Prostate gland (tissue), 2 donors: Measurements from ENCODE around the gene FAR2. TPM values are rescaled to one million over a fixed set of nuclear protein-coding genes. Genes with fewer than 3 reads are reported as not detected.

Source experiments
- DNase-seq: peaks from one replicate; pipeline ENCODE4 v3.0.0-alpha.2; 2019; ENCODE audit warnings: low spot score
- H3K27ac ChIP-seq, 2 donors: fragments of 200-600 bp; sonication (generic); 2 replicates each; pipeline ENCODE4 v1.5.1; 2017 to 2019
- H3K27me3 ChIP-seq: fragments of 200-600 bp; sonication (generic); replicated peaks from 2 replicates; pipeline ENCODE4 v1.5.1; 2019; ENCODE audit not compliant: insufficient read depth
- H3K36me3 ChIP-seq, 2 donors: fragments of 200-600 bp; sonication (generic); 1 replicate in 1 of 2; 2 replicates in 1 of 2; pipeline versions ENCODE4 v1.5.1 to v1.8.1; 2017 to 2019
- H3K4me1 ChIP-seq: fragments of 200-600 bp; sonication (generic); replicated peaks from 2 replicates; pipeline ENCODE4 v1.5.1; 2019
- H3K4me3 ChIP-seq, 2 donors: fragments of 200-600 bp; sonication (generic); 2 replicates each; pipeline ENCODE4 v1.5.1; 2017 to 2019
- H3K9me3 ChIP-seq: fragments of 200-600 bp; sonication (generic); 2 replicates; pipeline ENCODE4 v1.5.1; 2017
- POLR2A ChIP-seq: fragments of 450-650 bp; IDR thresholded peaks from one replicate; pipeline ENCODE4 v1.6.1; 2016; ENCODE audit warnings: antibody characterized with exemption, mild to moderate bottlenecking
- POLR2AphosphoS5 ChIP-seq: sonication (generic); formaldehyde crosslinking; IDR thresholded peaks from one replicate; pipeline ENCODE4 v1.6.1; 2017; ENCODE audit warnings: antibody characterized with exemption
- WGBS: methylation state at CpG from one replicate; pipeline ENCODE4 v1.1.5; 2018; 5-methylcytosine and 5-hydroxymethylcytosine counted together
- intact Hi-C: fragments of 100-400 bp; cut with DNase I; formaldehyde crosslinking; loops from one replicate; pipeline ENCODE4 v1.14.2; 2022
- total RNA-seq, 2 donors: library from RNA; depleted of rRNA; stranded (reverse); fragments of >200 nt; gene quantifications; one replicate each; pipeline ENCODE4 v1.1.0, GENCODE V29; 2016
- TF ChIP-seq, protein P1 (sequence below), 4 experiments: fragments of 200-600 bp in 2 of 4; fragments of 450-650 bp in 2 of 4; sonication (generic) in 2 of 4; IDR thresholded peaks; 1 replicate in 3 of 4; 2 replicates in 1 of 4; pipeline ENCODE4 v1.5.1; 2016 to 2019; ENCODE audit warnings: antibody characterized with exemption in 4 of 4, mild to moderate bottlenecking in 2 of 4, moderate library complexity in 2 of 4

FAR2 gene
- total RNA-seq, 2 donors from 2014 or later = 3.1 to 7.2 TPM

DNA sequence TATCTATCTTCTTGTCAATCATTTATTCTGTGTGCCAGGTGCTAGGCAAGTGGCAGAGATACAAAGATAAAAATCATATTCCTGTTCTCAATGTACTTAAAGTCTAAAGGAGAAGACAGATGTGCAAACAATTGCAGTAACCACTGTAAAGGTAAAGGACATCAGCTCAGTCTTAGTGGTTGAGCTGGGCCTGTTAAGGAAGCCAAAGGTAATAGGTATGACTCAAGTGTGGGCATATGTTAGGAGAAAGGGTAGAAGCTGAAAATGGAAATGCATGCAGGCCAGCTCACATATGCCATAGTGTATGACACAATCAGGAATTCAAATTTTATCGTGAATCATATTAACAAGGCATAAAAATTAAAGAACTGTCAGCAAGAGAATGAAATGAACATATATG lies 49.8 kb downstream of the FAR2 start:
- TF ChIP-seq POLR2AphosphoS5 (no peak), POLR2A (no peak)
- TF ChIP-seq, protein P1, sequence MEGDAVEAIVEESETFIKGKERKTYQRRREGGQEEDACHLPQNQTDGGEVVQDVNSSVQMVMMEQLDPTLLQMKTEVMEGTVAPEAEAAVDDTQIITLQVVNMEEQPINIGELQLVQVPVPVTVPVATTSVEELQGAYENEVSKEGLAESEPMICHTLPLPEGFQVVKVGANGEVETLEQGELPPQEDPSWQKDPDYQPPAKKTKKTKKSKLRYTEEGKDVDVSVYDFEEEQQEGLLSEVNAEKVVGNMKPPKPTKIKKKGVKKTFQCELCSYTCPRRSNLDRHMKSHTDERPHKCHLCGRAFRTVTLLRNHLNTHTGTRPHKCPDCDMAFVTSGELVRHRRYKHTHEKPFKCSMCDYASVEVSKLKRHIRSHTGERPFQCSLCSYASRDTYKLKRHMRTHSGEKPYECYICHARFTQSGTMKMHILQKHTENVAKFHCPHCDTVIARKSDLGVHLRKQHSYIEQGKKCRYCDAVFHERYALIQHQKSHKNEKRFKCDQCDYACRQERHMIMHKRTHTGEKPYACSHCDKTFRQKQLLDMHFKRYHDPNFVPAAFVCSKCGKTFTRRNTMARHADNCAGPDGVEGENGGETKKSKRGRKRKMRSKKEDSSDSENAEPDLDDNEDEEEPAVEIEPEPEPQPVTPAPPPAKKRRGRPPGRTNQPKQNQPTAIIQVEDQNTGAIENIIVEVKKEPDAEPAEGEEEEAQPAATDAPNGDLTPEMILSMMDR (IDR thresholded peaks at IDR 0.05) = no peak
- WGBS = 100% methylated on average over 1 of the region's 1 CpG
- no peaks in the 10 kb centered on the region for H3K9me3 ChIP-seq
- no peak for DNase-seq
- H3K27ac ChIP-seq = no peak overlapping the region
- no peaks in the 10 kb centered on the region for H3K27me3 ChIP-seq
- H3K36me3 ChIP-seq = no peaks in the 10 kb centered on the region
- H3K4me1 ChIP-seq = no peaks in the 10 kb centered on the region
- intact Hi-C loops = no loop called here
- no peak overlapping the region for H3K4me3 ChIP-seq

DNA sequence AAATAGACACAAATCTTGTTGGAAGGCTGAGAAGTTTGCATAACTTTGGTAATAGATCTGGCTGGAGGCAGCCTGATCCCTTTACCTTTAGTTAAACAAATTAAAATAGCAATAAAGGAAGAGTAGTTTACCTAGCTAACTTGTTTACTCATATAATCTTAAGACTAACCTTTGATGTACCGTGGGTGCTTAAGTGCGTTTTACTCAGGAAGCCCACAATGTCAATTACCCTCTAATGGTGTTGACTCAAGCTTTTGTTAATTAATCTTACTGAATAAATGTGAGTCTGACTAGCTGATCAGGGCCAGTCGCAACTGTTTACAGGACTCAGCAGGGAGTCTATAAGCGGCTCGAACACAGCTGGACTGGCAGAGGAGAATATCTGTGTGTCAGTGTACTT lies 51.5 kb downstream of the FAR2 start:
- H3K4me1 ChIP-seq = no peaks in the 10 kb centered on the region
- no peak for DNase-seq
- H3K36me3 ChIP-seq = no peaks in the 10 kb centered on the region
- TF ChIP-seq POLR2A (no peak), POLR2AphosphoS5 (no peak)
- TF ChIP-seq, protein P1 (IDR thresholded peaks at IDR 0.05) = no peak
- intact Hi-C loops = no loop called here
- H3K9me3 ChIP-seq = no peaks in the 10 kb centered on the region
- WGBS = 30% methylated on average over 5 of the region's 5 CpGs
- H3K27me3 ChIP-seq = no peaks in the 10 kb centered on the region
- H3K27ac ChIP-seq = no peak overlapping the region
- no peak overlapping the region for H3K4me3 ChIP-seq

DNA sequence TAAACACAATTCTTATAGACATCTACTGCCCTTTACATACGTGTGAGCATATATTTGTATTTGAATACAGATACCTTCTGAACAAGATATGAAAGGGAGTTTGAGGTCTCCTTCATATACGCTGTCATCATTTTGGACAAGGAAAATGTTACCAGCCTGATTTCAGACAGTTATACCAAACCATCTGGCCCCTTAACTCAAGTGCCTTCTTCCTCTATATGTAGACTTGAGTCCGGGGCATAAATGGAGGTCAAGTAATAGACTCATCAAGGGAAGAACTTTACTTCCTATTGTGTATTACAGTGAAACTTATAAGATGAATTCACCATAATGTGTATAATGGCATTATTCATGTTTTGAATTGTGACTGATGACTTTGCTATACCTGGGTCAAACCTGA lies 52.2 kb downstream of the FAR2 start:
- no peaks in the 10 kb centered on the region for H3K4me1 ChIP-seq
- 84% methylated on average over 3 of the region's 3 CpGs for WGBS
- no peaks in the 10 kb centered on the region for H3K9me3 ChIP-seq
- no peak for DNase-seq
- intact Hi-C loops = no loop called here
- H3K27ac ChIP-seq = no peak overlapping the region
- TF ChIP-seq, protein P1 (IDR thresholded peaks at IDR 0.05) = no peak
- no peak for TF ChIP-seq POLR2A
- TF ChIP-seq POLR2AphosphoS5 = no peak
- no peaks in the 10 kb centered on the region for H3K36me3 ChIP-seq
- H3K27me3 ChIP-seq = no peaks in the 10 kb centered on the region
- no peak overlapping the region for H3K4me3 ChIP-seq

DNA sequence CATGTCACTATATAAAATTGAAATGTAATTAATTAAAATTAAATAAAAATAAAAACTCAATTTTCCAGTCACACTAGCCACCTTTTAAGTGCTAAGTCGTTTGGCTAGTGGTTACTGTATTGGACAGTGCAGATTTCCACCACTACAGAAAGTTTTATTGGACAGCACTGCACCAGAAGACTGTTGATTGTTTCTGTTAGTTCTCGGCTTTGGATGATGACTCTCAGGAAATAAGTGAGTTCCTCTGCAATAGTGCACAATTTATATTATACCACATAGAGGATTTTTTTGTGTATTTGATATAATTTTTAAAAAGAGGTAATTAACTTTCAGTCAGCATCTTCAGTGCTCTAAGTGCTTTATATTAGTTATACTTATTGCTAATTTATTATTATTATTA lies 52.7 kb downstream of the FAR2 start:
- WGBS = 79% methylated on average over 2 of the region's 2 CpGs
- intact Hi-C loops = no loop called here
- Histone ChIP-seq H3K36me3 (no peaks in the 10 kb centered on the region), H3K4me3 (no peak overlapping the region), H3K4me1 (no peaks in the 10 kb centered on the region), H3K9me3 (no peaks in the 10 kb centered on the region), H3K27me3 (no peaks in the 10 kb centered on the region), H3K27ac (no peak overlapping the region)
- no peak for DNase-seq
- TF ChIP-seq POLR2AphosphoS5 = no peak
- no peak for TF ChIP-seq POLR2A
- TF ChIP-seq, protein P1 (IDR thresholded peaks at IDR 0.05) = no peak

DNA sequence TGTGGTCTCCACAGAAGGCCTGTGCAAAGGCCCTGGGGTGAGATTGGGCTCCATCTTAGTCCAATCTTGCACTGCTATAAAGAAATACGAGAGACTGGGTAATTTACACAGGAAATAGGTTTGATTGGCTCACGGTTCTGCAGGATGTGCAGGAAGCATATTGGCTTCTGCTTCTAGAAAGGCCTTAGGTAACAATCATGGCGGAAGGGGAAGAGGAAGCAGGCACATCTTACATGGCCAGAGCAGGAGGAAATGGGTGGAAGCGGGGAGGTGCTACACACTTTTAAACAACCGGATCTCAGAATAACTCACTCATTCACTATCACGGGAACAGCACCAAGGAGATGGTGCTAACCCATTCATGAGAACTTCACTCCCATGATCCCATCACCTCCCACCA lies 55.4 kb downstream of the FAR2 start:
- intact Hi-C loops = no loop called here
- WGBS = 93% methylated on average over 6 of the region's 6 CpGs
- H3K9me3 ChIP-seq = no peaks in the 10 kb centered on the region

More for the DNA sequence above, 55.4 kb downstream of the FAR2 start:
- H3K36me3 ChIP-seq = no peaks in the 10 kb centered on the region
- H3K4me3 ChIP-seq = no peak overlapping the region
- DNase-seq = no peak
- TF ChIP-seq POLR2A (no peak), POLR2AphosphoS5 (no peak)
- TF ChIP-seq, protein P1 (IDR thresholded peaks at IDR 0.05) = no peak
- H3K27ac ChIP-seq = no peak overlapping the region
- no peaks in the 10 kb centered on the region for H3K4me1 ChIP-seq
- no peaks in the 10 kb centered on the region for H3K27me3 ChIP-seq
